OCI-LY3 (cell line): ENCODE results near the gene JAKMIP1.

Experiments
- H2AFZ ChIP-seq: fragments of 200-600, 300-600 bp; shearing (Covaris generic); 2 replicates; pipeline ENCODE4 v1.6.0; 2014; ENCODE audit warnings: antibody characterized with exemption, low read depth, low read length
- H3K27ac ChIP-seq: fragments of 200-600, 300-600 bp; sonication (generic); 2 replicates; pipeline ENCODE4 v1.5.1; 2014; ENCODE audit warnings: mild to moderate bottlenecking, low read length, moderate library complexity, mixed read lengths
- H3K27me3 ChIP-seq: fragments of 200-600, 300-600 bp; sonication (generic); 2 replicates; pipeline ENCODE4 v1.6.1; 2014; ENCODE audit warnings: low read depth, low read length, mixed read lengths
- H3K36me3 ChIP-seq: fragments of 200-600, 300-600 bp; sonication (generic); replicated peaks from 2 replicates; pipeline ENCODE3; 2014; ENCODE audit warnings: low read depth, low read length, mixed read lengths
- H3K4me1 ChIP-seq: fragments of 300-600, 200-600 bp; sonication (generic); 2 replicates; pipeline ENCODE4 v1.6.1; 2014; ENCODE audit warnings: low read length, mixed read lengths
- H3K4me2 ChIP-seq: fragments of 200-600, 300-600 bp; sonication (generic); 2 replicates; pipeline ENCODE4 v1.6.1; 2014; ENCODE audit warnings: low read length, mixed read lengths
- H3K4me3 ChIP-seq: fragments of 300-600, 200-600 bp; sonication (generic); 2 replicates; pipeline ENCODE4 v1.5.1; 2014; ENCODE audit warnings: antibody characterized with exemption, mild to moderate bottlenecking, low read length, moderate library complexity
- H3K79me2 ChIP-seq: fragments of 300-600, 200-600 bp; shearing (Covaris generic); 2 replicates; pipeline ENCODE4 v1.6.1; 2014; ENCODE audit warnings: mild to moderate bottlenecking, low read length, mixed read lengths
- H3K9ac ChIP-seq: fragments of 300-600, 200-600 bp; shearing (Covaris generic); 2 replicates; pipeline ENCODE4 v1.6.0; 2014; ENCODE audit warnings: mild to moderate bottlenecking, low read length, moderate library complexity
- H3K9me3 ChIP-seq: fragments of 200-600, 300-600 bp; shearing (Covaris generic); 2 replicates; pipeline ENCODE4 v1.6.1; 2014; ENCODE audit warnings: low read length, mixed read lengths; ENCODE audit not compliant: insufficient read depth
- H4K20me1 ChIP-seq: fragments of 200-600, 300-600 bp; sonication (generic); 2 replicates; pipeline ENCODE4 v1.6.1; 2016; ENCODE audit warnings: low read length, mixed read lengths; ENCODE audit not compliant: insufficient read depth
- EZH2phosphoT487 ChIP-seq: fragments of 200-600 bp; shearing (Covaris generic); IDR thresholded peaks from 2 replicates; pipeline ENCODE4 v1.6.1; 2018; ENCODE audit warnings: antibody characterized with exemption, mixed run types, low read depth
- TF ChIP-seq, protein P1 (sequence below): fragments of 200-600, 300-600 bp; sonication (generic); IDR thresholded peaks from 2 replicates; pipeline ENCODE4 v1.5.1; 2014; ENCODE audit warnings: antibody characterized with exemption, low read length, low read depth

JAKMIP1 gene

DNA sequence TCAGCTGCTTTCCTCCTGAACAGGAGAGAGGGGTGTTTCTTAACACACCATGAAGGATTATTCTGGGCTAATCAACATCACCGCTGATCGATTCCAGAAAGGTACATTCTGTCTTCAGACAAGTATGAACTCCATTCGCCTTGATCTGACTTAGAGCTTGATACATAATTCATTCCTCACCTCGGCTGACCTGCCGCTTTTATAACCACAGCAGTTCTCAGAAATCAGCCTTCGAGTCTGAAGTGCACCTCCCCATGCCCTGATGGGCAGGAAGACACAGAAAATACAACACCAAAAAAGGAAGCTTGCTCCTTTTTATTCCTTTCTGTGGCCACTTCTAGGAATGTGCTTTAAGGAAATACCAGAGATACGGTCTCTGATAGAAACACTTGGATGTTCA, 85.7 kb downstream of the JAKMIP1 start:
- TF ChIP-seq EZH2phosphoT487, result no peak
- TF ChIP-seq, protein P1, sequence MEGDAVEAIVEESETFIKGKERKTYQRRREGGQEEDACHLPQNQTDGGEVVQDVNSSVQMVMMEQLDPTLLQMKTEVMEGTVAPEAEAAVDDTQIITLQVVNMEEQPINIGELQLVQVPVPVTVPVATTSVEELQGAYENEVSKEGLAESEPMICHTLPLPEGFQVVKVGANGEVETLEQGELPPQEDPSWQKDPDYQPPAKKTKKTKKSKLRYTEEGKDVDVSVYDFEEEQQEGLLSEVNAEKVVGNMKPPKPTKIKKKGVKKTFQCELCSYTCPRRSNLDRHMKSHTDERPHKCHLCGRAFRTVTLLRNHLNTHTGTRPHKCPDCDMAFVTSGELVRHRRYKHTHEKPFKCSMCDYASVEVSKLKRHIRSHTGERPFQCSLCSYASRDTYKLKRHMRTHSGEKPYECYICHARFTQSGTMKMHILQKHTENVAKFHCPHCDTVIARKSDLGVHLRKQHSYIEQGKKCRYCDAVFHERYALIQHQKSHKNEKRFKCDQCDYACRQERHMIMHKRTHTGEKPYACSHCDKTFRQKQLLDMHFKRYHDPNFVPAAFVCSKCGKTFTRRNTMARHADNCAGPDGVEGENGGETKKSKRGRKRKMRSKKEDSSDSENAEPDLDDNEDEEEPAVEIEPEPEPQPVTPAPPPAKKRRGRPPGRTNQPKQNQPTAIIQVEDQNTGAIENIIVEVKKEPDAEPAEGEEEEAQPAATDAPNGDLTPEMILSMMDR, result no peak
- H2AFZ ChIP-seq, result no peak overlapping the region
- no peaks in the 10 kb centered on the region for H3K9me3 ChIP-seq
- no peak overlapping the region for H3K4me2 ChIP-seq
- H3K36me3 ChIP-seq, result no peaks in the 10 kb centered on the region
- no peaks in the 10 kb centered on the region for H3K27me3 ChIP-seq
- no peaks in the 10 kb centered on the region for H3K79me2 ChIP-seq
- H3K4me3 ChIP-seq, result no peak overlapping the region
- H3K9ac ChIP-seq, result no peak overlapping the region
- H3K27ac ChIP-seq, result no peak overlapping the region
- H3K4me1 ChIP-seq, result no peaks in the 10 kb centered on the region
- H4K20me1 ChIP-seq, result no peaks in the 10 kb centered on the region

DNA sequence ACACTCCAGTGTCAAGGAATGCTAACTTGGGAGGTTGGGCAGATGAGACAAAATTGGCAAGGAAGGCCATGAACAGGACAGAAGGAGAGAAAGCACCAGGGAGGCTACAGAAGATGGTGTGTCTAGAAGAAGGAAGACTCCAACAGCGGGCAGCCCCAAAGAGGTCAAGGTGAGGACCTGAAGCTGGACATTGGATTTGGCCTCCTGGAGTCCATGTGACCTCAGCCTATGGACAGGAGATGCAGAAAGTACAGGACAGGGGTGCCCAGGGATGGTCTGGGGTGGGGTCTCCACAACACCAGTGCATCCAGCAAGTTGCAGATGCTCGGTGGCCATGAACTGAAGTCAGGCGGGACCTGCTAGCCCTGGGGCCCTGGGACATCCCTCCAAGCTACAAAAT, 86.2 kb downstream of the JAKMIP1 start:
- Histone ChIP-seq H3K4me3 (no peak overlapping the region), H3K27me3 (no peaks in the 10 kb centered on the region), H3K9ac (no peak overlapping the region), H3K4me1 (no peaks in the 10 kb centered on the region), H3K36me3 (no peaks in the 10 kb centered on the region), H3K4me2 (no peak overlapping the region), H2AFZ (no peak overlapping the region), H4K20me1 (no peaks in the 10 kb centered on the region), H3K9me3 (no peaks in the 10 kb centered on the region), H3K79me2 (no peaks in the 10 kb centered on the region), H3K27ac (no peak overlapping the region)
- no peak for TF ChIP-seq EZH2phosphoT487
- TF ChIP-seq, protein P1, result no peak

DNA sequence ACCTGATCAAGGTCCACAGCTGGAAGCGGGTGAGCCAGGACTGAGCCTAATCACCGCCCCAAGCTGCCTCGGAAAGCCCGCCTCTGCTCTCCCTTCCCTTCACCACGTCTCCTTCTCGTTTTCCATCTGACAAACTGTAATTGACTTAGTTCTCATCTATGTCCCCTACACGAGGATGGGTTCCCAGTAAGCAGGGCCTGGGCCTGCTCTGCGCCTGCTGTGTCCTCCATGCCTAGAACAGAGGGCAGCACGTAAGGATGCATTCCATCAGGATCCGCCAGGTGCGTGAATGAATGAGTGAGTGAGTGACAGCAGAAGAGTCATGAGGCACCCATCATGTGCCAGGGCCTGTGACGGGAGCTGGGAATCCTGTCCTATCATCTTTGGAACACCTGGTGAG, 86.7 kb downstream of the JAKMIP1 start:
- Histone ChIP-seq H3K79me2 (no peaks in the 10 kb centered on the region), H4K20me1 (no peaks in the 10 kb centered on the region), H2AFZ (no peak overlapping the region), H3K36me3 (no peaks in the 10 kb centered on the region), H3K27me3 (no peaks in the 10 kb centered on the region), H3K9me3 (no peaks in the 10 kb centered on the region), H3K4me3 (no peak overlapping the region), H3K27ac (no peak overlapping the region), H3K4me1 (no peaks in the 10 kb centered on the region), H3K4me2 (no peak overlapping the region), H3K9ac (no peak overlapping the region)
- TF ChIP-seq EZH2phosphoT487, result no peak
- TF ChIP-seq, protein P1, result no peak

DNA sequence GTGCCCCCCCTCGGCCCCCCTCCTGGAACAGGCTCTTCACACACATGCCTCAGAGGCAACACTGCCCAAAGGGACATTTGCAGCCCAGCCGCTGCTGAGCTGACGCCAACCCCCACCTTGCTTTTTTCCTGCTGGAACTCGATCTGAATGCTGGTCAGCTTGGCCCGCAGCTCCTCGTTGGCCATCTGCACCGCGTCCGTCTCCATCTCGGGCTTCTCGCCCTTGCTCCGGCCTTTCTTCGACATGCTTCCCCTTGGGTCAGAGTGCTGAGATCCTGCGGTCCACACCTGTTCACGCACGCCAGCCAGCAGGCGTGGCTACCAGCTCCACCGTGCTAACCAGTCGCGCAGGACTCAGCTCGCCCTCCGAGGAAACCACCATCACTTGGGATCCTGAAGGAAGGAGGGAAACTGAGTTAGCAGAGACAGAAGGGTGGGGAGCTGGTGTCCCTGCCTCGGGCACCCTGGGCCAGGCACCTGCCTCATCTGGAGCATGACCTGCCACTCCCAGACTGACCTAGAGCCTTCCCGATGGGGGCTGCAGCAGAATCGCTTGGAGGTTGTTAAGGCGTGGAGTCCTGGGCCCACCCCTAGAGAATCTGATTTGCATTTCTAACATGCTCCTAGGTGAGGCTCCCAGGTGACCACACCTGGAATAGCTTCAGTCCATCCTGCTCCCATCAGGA, 87.6 kb downstream of the JAKMIP1 start:
- Histone ChIP-seq H2AFZ (no peak overlapping the region), H3K27ac (no peak overlapping the region), H3K36me3 (no peaks in the 10 kb centered on the region), H3K9ac (no peak overlapping the region), H4K20me1 (no peaks in the 10 kb centered on the region), H3K4me2 (no peak overlapping the region), H3K9me3 (no peaks in the 10 kb centered on the region), H3K4me1 (no peaks in the 10 kb centered on the region), H3K27me3 (no peaks in the 10 kb centered on the region), H3K79me2 (no peaks in the 10 kb centered on the region), H3K4me3 (no peak overlapping the region)
- no peak for TF ChIP-seq EZH2phosphoT487
- TF ChIP-seq, protein P1, result no peak
